Activated CD4-positive, alpha-beta memory T cell treated with anti-CD3 and anti-CD28 coated beads, Interleukin-2, amount 10 ng/mL, durations not matched to agents 7 days and 5 days (primary cell): ENCODE data around the gene FAM204A. TPM values are rescaled to one million over a fixed set of nuclear protein-coding genes. Genes with fewer than 3 reads are reported as not detected.

Source experiments
- CTCF ChIA-PET: fragments of 350-600 bp; sonication (Branson Sonifier 250); formaldehyde crosslinking; loops from one replicate; lab custom pipeline; 2021; ENCODE audit warnings: antibody characterized with exemption, inconsistent platforms; lab: Charles Lee
- POLR2A ChIA-PET: fragments of 350-600 bp; sonication (Branson Sonifier 250); formaldehyde crosslinking; loops from one replicate; lab custom pipeline; 2021; ENCODE audit warnings: antibody characterized with exemption; lab: Charles Lee
- DNase-seq: peaks from one replicate; pipeline ENCODE4 v3.0.0-alpha.2; 2020
- H3K27ac Mint-ChIP-seq: one replicate; pipeline ENCODE4 v1.8.0; 2021; ENCODE audit warnings: mild to moderate bottlenecking, mixed read lengths
- H3K27me3 Mint-ChIP-seq: one replicate; pipeline ENCODE4 v1.8.0; 2021; ENCODE audit warnings: mixed read lengths
- H3K36me3 Mint-ChIP-seq: one replicate; pipeline ENCODE4 v1.8.0; 2021; ENCODE audit warnings: low read depth, mixed read lengths
- H3K4me1 Mint-ChIP-seq: one replicate; pipeline ENCODE4 v1.8.0; 2021; ENCODE audit warnings: mixed read lengths
- H3K4me3 Mint-ChIP-seq: one replicate; pipeline ENCODE4 v1.8.0; 2021; ENCODE audit warnings: mild to moderate bottlenecking, mixed read lengths
- H3K9me3 Mint-ChIP-seq: one replicate; pipeline ENCODE4 v1.8.0; 2021; ENCODE audit warnings: mixed read lengths
- total RNA-seq, 2 experiments: library from RNA; stranded (reverse); gene quantifications; one replicate each; pipeline ENCODE4 v1.2.3, GENCODE V29; 2021

The FAM204A gene
- total RNA-seq, 2 experiments from 2014 or later, result 53.6 to 56.5 TPM

DNA sequence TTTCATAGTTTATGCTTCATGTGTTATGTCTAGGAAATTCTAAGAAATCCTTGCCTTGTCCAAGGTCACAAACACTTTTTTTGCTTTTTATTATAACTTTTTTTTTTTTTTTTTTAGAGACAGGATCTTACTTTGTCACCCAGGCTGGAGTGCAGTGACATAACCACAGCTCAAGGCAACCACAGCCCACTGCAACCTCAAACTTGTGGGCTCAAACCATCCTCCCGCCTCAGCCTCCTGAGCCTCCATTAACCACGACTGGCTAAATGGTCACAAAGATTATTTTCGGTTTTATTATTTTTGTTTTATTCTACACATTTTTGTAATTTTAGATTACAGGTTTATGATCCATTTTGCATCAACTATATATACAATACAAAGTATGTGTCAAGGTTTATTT lies 7.1 kb upstream of the FAM204A start:
- H3K27me3 Mint-ChIP-seq, result peaks cover 28% of the 10 kb centered on the region
- H3K27ac Mint-ChIP-seq, result no peak overlapping the region
- no peaks in the 10 kb centered on the region for H3K36me3 Mint-ChIP-seq
- POLR2A ChIA-PET, result no interaction called here
- no peaks in the 10 kb centered on the region for H3K9me3 Mint-ChIP-seq
- H3K4me3 Mint-ChIP-seq, result no peak overlapping the region
- peak; percentile 24 for DNase-seq
- CTCF ChIA-PET, result no interaction called here
- peaks cover 1% of the 10 kb centered on the region for H3K4me1 Mint-ChIP-seq

DNA sequence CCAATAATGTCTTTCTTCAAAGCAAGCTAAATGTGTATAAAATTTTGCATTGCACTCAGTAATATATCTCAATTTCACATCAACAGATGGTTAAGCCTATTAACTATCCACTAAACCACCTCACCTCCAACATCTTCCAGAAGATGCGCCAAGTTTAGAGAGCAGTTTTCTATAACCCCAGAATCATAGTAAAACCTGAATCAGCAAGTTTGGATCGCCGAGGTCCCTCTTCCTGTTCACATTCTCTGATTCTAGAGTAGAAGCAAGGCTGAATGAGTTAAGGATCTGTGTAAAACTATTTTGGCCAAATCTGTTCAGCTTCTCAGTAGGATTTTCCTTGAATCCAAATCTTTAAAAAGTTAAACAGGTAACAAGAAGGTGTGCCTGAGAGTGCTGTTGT lies 1.4 kb upstream of the FAM204A start:
- Mint-ChIP-seq H3K4me3 (no peak overlapping the region), H3K27me3 (peaks cover 3% of the 10 kb centered on the region), H3K27ac (no peak overlapping the region), H3K36me3 (peaks cover 13% of the 10 kb centered on the region), H3K9me3 (no peaks in the 10 kb centered on the region), H3K4me1 (peaks cover 33% of the 10 kb centered on the region)
- DNase-seq, result no peak
- POLR2A ChIA-PET, result no interaction called here
- CTCF ChIA-PET, result no interaction called here

DNA sequence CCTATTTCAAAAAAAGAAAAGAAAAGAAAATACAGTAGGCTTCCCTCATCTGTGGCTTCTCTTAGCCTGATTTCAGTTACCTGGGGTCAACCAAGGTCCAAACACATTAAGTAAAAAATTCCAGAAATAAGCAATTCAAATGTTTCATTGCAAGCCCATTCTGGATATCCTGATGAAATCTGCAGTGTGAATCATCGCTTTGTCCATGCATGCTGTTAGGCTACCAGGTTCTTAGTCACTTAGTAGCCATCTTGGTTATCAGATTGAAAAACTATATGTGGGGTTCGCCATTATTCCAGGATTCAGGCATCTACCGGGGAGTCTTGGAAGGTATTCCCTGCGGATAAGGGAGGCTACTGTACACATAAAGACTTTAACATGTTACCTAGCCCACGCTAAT lies 991 bp upstream of the FAM204A start:
- Mint-ChIP-seq H3K4me1 (peaks cover 35% of the 10 kb centered on the region), H3K9me3 (no peaks in the 10 kb centered on the region), H3K27ac (no peak overlapping the region), H3K27me3 (peaks cover 3% of the 10 kb centered on the region), H3K36me3 (peaks cover 13% of the 10 kb centered on the region), H3K4me3 (peak overlapping the region; percentile 83)
- POLR2A ChIA-PET, result no interaction called here
- CTCF ChIA-PET, result no interaction called here
- DNase-seq, result no peak

- H3K36me3 Mint-ChIP-seq, result peaks cover 13% of the 10 kb centered on the region
- ChIA-PET CTCF (no interaction called here), POLR2A (interaction anchor here (0.9 kb wide), 1 partner anchor 13 kb away, joined by 4 read pairs; no protein-coding TSS in a partner anchor)
- no peaks in the 10 kb centered on the region for H3K9me3 Mint-ChIP-seq
- H3K4me1 Mint-ChIP-seq, result peaks cover 35% of the 10 kb centered on the region
- peak overlapping the region; percentile 83 for H3K4me3 Mint-ChIP-seq
- peak overlapping the region; percentile 72 for H3K27ac Mint-ChIP-seq
- peaks cover 3% of the 10 kb centered on the region for H3K27me3 Mint-ChIP-seq
- no peak for DNase-seq
Observed at GRCh38 chr10:118342638-118343020, 505 bp upstream of the FAM204A start.

DNA sequence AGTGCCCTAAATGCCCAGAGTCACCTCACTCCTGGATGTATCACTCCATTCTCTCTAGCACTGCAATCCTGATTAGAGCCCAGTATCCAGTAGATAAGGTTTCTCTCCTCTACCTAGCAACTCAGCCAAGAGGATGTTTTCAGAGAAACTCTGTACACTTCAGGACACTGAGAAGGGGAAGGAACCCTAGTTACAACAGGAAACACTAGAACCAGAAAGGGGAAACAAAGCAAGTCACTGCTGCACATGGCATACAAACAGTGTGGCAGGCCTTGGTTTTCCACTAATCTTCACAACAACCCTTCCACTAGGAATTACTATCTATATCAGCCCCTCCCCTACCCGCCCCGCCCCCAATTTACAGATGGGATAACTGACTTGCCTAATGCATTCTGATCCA lies 1.6 kb downstream of the FAM204A start:
- Mint-ChIP-seq H3K4me3 (peak overlapping the region; percentile 83), H3K4me1 (peaks cover 37% of the 10 kb centered on the region), H3K36me3 (peaks cover 20% of the 10 kb centered on the region), H3K9me3 (no peaks in the 10 kb centered on the region), H3K27ac (peak overlapping the region; percentile 50), H3K27me3 (no peaks in the 10 kb centered on the region)
- DNase-seq, result no peak
- POLR2A ChIA-PET, result no interaction called here
- CTCF ChIA-PET, result interaction anchor here (0.6 kb wide), 1 partner anchor 97 kb away, joined by 3 read pairs; no protein-coding TSS in a partner anchor

DNA sequence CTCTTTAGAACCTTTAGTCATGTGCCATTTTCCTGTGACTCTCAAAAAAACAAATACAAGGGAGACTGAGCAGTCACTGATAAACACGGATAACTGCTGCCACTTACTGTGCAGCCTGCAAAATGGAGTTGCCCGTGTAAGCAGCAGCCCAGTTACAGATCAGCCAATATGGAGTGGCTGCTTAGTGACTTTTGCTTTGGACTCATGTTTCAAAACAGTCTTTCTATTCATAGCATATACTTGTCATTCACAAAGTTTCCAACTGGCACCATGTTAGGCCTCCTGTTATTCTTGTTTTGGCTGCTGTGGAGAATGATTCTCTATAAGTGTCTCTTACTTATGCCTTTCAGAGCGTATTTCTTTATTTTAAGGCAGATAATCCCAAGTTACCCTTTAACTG lies 3.0 kb downstream of the FAM204A start:
- Mint-ChIP-seq H3K4me1 (peaks cover 40% of the 10 kb centered on the region), H3K36me3 (peaks cover 31% of the 10 kb centered on the region), H3K9me3 (no peaks in the 10 kb centered on the region), H3K27me3 (no peaks in the 10 kb centered on the region), H3K4me3 (no peak overlapping the region), H3K27ac (no peak overlapping the region)
- ChIA-PET POLR2A (no interaction called here), CTCF (no interaction called here)
- DNase-seq, result no peak

DNA sequence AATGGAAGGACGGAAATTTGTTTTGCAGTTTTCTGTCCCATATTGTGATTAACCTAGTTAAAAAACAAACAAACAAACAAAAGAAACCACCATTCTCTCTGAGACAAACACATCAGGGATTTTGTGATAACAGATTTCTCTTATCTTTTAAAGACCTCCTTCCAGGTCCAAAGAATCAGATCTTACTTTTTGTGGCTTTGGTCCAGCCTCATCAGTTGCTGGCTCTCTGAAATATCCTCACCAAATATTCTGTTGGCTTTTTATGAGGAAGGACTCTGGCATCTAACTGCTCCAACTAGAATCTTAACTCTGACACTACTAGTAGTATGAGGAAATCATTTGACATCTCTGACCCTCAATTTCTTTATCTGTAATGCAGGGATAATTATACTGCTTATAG lies 4.8 kb downstream of the FAM204A start:
- H3K4me3 Mint-ChIP-seq, result no peak overlapping the region
- no peak for DNase-seq
- H3K4me1 Mint-ChIP-seq, result peaks cover 36% of the 10 kb centered on the region
- no peaks in the 10 kb centered on the region for H3K9me3 Mint-ChIP-seq
- CTCF ChIA-PET, result no interaction called here
- H3K36me3 Mint-ChIP-seq, result peaks cover 46% of the 10 kb centered on the region
- POLR2A ChIA-PET, result no interaction called here
- no peak overlapping the region for H3K27ac Mint-ChIP-seq
- H3K27me3 Mint-ChIP-seq, result no peaks in the 10 kb centered on the region

DNA sequence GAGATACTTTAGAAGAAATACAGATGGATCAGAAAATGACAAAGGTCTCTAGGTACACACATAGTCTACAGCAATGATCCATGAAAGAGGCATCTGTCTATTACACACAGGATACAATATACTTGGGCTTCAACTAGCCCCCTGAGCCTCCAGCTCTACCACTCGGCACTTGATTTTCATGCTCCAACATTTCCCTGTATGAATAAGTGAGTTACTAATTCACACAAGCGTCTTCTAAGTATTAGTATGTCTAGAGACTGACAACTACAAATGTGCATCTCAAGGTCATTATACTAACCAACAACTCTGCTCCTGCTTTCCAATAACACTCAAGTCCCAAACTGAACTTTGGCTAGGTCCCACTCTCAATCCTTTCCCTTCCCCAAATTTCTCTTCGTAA lies 8.3 kb downstream of the FAM204A start:
- no peak for DNase-seq
- ChIA-PET POLR2A (no interaction called here), CTCF (no interaction called here)
- no peak overlapping the region for H3K4me3 Mint-ChIP-seq
- peaks cover 23% of the 10 kb centered on the region for H3K4me1 Mint-ChIP-seq
- H3K36me3 Mint-ChIP-seq, result peaks cover 49% of the 10 kb centered on the region
- H3K9me3 Mint-ChIP-seq, result no peaks in the 10 kb centered on the region
- no peaks in the 10 kb centered on the region for H3K27me3 Mint-ChIP-seq
- no peak overlapping the region for H3K27ac Mint-ChIP-seq

DNA sequence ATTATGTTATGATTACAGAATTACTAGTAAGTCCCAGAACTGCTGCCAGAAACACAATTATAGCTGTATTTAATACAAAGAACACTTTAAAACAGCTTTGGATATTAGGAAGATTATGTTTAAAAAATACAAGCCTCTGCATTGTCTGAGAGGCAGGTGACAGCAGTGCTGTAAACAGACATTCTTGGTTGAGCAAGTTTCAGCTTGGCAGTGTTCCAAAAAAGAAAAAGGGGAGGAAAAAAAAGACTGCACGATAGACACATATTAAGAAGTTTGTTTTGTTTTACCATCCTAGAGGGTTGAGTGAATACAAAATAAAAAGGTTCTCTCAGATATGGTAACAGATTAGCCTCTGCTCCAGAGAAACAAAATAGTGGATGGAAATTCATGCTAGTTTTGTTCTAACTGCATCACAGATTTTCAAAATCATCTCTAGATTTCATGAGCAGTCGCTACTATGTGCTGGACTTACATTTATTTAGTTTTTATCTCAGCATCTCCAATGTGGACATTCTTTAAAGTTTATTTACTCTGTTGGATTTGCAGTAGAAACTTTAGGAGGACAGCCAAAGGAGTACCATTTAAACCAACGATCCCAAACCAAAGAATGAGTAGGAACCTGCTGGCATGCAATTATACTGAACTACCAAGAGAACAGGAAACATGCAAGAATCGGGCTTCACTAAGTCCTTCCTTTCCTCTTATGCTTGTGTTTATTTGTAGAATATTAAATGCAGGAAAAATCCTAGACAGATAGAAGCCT lies 9.0 kb downstream of the FAM204A start:
- Mint-ChIP-seq H3K9me3 (no peaks in the 10 kb centered on the region), H3K4me1 (peaks cover 20% of the 10 kb centered on the region), H3K27ac (no peak overlapping the region), H3K4me3 (no peak overlapping the region), H3K27me3 (no peaks in the 10 kb centered on the region), H3K36me3 (peaks cover 54% of the 10 kb centered on the region)
- ChIA-PET CTCF (no interaction called here), POLR2A (no interaction called here)
- no peak for DNase-seq

GRCh38 chr10:118332236-118332635 lies 9.9 kb downstream of the FAM204A start:
- no peak for DNase-seq
- H3K4me1 Mint-ChIP-seq, result peaks cover 20% of the 10 kb centered on the region
- CTCF ChIA-PET, result interaction anchor here (0.6 kb wide), 1 partner anchor 52 kb away, joined by 3 read pairs; no protein-coding TSS in a partner anchor
- H3K9me3 Mint-ChIP-seq, result no peaks in the 10 kb centered on the region
- no peak overlapping the region for H3K27ac Mint-ChIP-seq
- no peak overlapping the region for H3K4me3 Mint-ChIP-seq
- POLR2A ChIA-PET, result no interaction called here
- peaks cover 58% of the 10 kb centered on the region for H3K36me3 Mint-ChIP-seq
- no peaks in the 10 kb centered on the region for H3K27me3 Mint-ChIP-seq

DNA sequence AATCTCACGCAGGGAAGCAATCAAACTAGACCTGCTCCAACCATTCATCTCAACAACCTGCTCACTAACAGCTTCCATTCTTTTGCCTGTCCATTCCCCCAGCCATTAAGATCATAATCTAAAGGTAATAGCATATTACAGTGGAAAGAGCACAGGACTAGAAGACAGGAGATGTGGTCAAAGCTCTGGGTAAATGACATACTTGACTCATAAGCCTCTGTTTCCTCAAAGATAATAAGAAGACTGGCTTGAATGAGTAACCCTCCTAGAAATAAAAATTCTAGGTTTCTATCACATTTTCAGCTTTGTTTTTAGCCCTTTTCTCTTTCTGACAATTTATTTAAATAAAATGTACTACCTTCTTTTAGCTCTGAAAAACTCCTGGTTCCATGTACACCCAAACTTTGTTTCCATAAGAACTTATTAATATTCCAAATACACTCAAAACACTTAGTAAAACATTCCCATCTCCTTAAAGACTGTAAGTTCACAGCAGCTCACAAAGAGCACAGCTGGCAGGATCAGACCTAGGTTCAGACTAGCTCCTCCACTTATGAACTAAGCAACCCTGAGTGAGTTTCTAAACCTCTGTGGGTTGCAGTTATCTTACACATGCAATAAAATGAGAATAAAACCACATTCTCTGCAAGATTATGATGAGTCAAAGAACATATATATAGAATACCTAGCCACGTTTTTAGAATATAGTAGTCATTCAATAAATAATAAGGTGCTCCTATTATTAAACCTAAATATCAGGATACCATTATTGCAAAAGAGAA lies 11.6 kb downstream of the FAM204A start:
- Mint-ChIP-seq H3K4me1 (peaks cover 19% of the 10 kb centered on the region), H3K9me3 (no peaks in the 10 kb centered on the region), H3K27ac (peak overlapping the region; percentile 22), H3K4me3 (no peak overlapping the region), H3K27me3 (no peaks in the 10 kb centered on the region), H3K36me3 (peaks cover 51% of the 10 kb centered on the region)
- ChIA-PET CTCF (interaction anchor here (1.4 to 1.9 kb wide), 2 partner anchors 11 kb away, joined by 4 read pairs; partner anchors contain the start of gene FAM204A), POLR2A (interaction anchor here (0.8 kb wide), 1 partner anchor 19 kb away, joined by 3 read pairs; no protein-coding TSS in a partner anchor)
- DNase-seq, result no peak

DNA sequence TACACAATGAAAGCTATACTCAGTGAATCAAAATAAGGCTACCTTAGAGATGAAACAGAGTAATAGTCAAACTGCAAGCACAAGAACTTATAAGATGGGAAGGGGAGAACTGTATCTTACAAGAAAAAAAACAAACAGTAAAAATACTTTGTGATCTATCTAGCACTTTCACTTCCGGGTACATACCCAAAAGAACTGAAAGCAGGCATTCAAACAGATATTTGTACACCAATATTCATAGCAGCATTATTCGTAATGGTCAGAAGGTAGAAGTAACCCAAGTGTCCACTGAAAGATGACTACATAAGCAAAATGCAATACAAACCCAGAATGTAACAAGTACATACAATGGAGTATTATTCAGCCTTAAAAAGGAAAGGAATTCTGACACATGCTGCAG lies 18.0 kb downstream of the FAM204A start:
- DNase-seq, result no peak
- ChIA-PET CTCF (no interaction called here), POLR2A (no interaction called here)
- Mint-ChIP-seq H3K27me3 (no peaks in the 10 kb centered on the region), H3K27ac (no peak overlapping the region), H3K9me3 (no peaks in the 10 kb centered on the region), H3K36me3 (peaks cover 50% of the 10 kb centered on the region), H3K4me1 (no peaks in the 10 kb centered on the region), H3K4me3 (no peak overlapping the region)

- no peak overlapping the region for H3K4me3 Mint-ChIP-seq
- no peak overlapping the region for H3K27ac Mint-ChIP-seq
- no peaks in the 10 kb centered on the region for H3K27me3 Mint-ChIP-seq
- ChIA-PET POLR2A (no interaction called here), CTCF (no interaction called here)
- DNase-seq, result no peak
- H3K36me3 Mint-ChIP-seq, result peaks cover 39% of the 10 kb centered on the region
- no peaks in the 10 kb centered on the region for H3K9me3 Mint-ChIP-seq
- H3K4me1 Mint-ChIP-seq, result no peaks in the 10 kb centered on the region
Observed at GRCh38 chr10:118321724-118322575, 20.2 kb downstream of the FAM204A start.
